HepG2 (cell line): ENCODE measurements around the gene ABHD6. TPM values are rescaled to one million over a fixed set of nuclear protein-coding genes. Genes with fewer than 3 reads are reported as not detected.
A peak's percentile ranks its signal among the peaks of the same experiment; 100 is the strongest.

Experiments used
- BCL6 ChIP-seq: IDR thresholded peaks from 2 replicates; pipeline ENCODE4 v1.6.1; 2016; ENCODE audit warnings: missing genetic modification reagents, missing compliant biosample characterization
- BHLHE40 ChIP-seq: IDR thresholded peaks from 2 replicates; pipeline ENCODE4 v1.6.1; 2011; ENCODE audit warnings: low read length, improper control_type of control experiment
- CHD2 ChIP-seq: IDR thresholded peaks from 2 replicates; pipeline ENCODE4 v1.6.1; 2011; ENCODE audit warnings: low read depth, low read length, improper control_type of control experiment
- EZH2 ChIP-seq: conservative IDR thresholded peaks from 2 replicates; pipeline ENCODE4 v1.6.1; 2012; ENCODE audit warnings: mild to moderate bottlenecking, low read depth, low read length, moderate library complexity
- HNRNPH1 ChIP-seq: fragments of 200-400 bp; formaldehyde crosslinking; optimal IDR thresholded peaks from 2 replicates; pipeline ENCODE3; 2017; ENCODE audit warnings: mild to moderate bottlenecking, low read depth, low read length
- JUN ChIP-seq: sonication (generic); formaldehyde crosslinking; IDR thresholded peaks from 2 replicates; pipeline ENCODE4 v1.4.0; 2020; ENCODE audit warnings: mild to moderate bottlenecking, missing genetic modification reagents
- MAFK ChIP-seq, 2 experiments: IDR thresholded peaks in 1 of 2; conservative IDR thresholded peaks in 1 of 2; 2 replicates each; pipeline ENCODE4 v1.6.1; 2011; ENCODE audit warnings: improper control_type of control experiment in 2 of 2, low read length in 2 of 2
- NR2F6 ChIP-seq, 2 experiments: IDR thresholded peaks; 2 replicates each; pipeline ENCODE4 v1.6.1; 2016; ENCODE audit warnings: antibody characterized with exemption in 1 of 2, mild to moderate bottlenecking in 1 of 2
- PITX1 ChIP-seq: sonication (generic); formaldehyde crosslinking; IDR thresholded peaks from 2 replicates; pipeline ENCODE4 v1.5.1; 2020; ENCODE audit warnings: mild to moderate bottlenecking, missing genetic modification reagents
- SAP130 ChIP-seq: IDR thresholded peaks from 2 replicates; pipeline ENCODE4 v1.6.1; 2016; ENCODE audit warnings: low read depth
- SOX13 ChIP-seq, 3 experiments: fragments of 450-650 bp in 1 of 3; sonication (generic) in 1 of 3; formaldehyde crosslinking in 1 of 3; IDR thresholded peaks in 2 of 3; conservative IDR thresholded peaks in 1 of 3; 2 replicates each; pipeline versions ENCODE4 v1.5.0 to v1.6.1; 2016 to 2020; ENCODE audit warnings: antibody characterized with exemption in 1 of 3, mild to moderate bottlenecking in 1 of 3, missing compliant biosample characterization in 1 of 3, missing genetic modification reagents in 1 of 3, moderate library complexity in 1 of 3
- TEAD3 ChIP-seq: optimal IDR thresholded peaks from 2 replicates; pipeline ENCODE3; 2016; ENCODE audit warnings: borderline replicate concordance
- ZEB1 ChIP-seq: IDR thresholded peaks from 2 replicates; pipeline ENCODE4 v1.6.1; 2012; ENCODE audit warnings: mild to moderate bottlenecking, low read depth, inconsistent platforms; ENCODE audit not compliant: insufficient replicate concordance
- ZFX ChIP-seq: sonication (generic); formaldehyde crosslinking; IDR thresholded peaks from 2 replicates; pipeline ENCODE4 v1.4.0; 2020; ENCODE audit warnings: mild to moderate bottlenecking, low read depth, missing genetic modification reagents, moderate library complexity
- ZNF10 ChIP-seq: sonication (generic); formaldehyde crosslinking; IDR thresholded peaks from 2 replicates; pipeline ENCODE4 v1.4.0; 2020; ENCODE audit warnings: mild to moderate bottlenecking, low read depth, missing genetic modification reagents, borderline replicate concordance
- ZNF761 ChIP-seq: sonication (generic); formaldehyde crosslinking; conservative IDR thresholded peaks from 2 replicates; pipeline ENCODE4 v1.4.0; 2020; ENCODE audit warnings: mild to moderate bottlenecking, missing genetic modification reagents
- ZNF773 ChIP-seq: sonication (generic); formaldehyde crosslinking; IDR thresholded peaks from 2 replicates; pipeline ENCODE4 v1.4.0; 2020; ENCODE audit warnings: missing genetic modification reagents, borderline replicate concordance
- polyA plus RNA-seq, 8 experiments: library from polyadenylated mRNA; depleted of rRNA in 3 of 8; stranded (reverse) in 7 of 8; unstranded in 1 of 8; fragments of >200 nt; fragmentation: Illumina TruSeq in 4 of 8; extraction: Trizol in 4 of 8; gene quantifications; 2 replicates each; pipeline versions ENCODE4 v1.2.1 to v1.2.3, GENCODE V29; 2011 to 2016; ENCODE audit warnings: low read depth in 4 of 8, missing spikeins in 1 of 8, mixed read lengths in 1 of 8; ENCODE audit not compliant: insufficient read depth in 1 of 8
- total RNA-seq, 5 experiments: library from RNA; depleted of rRNA; stranded (reverse); fragments of >200 nt; fragmentation: Illumina TruSeq; extraction: Trizol; gene quantifications; 2 replicates each; pipeline ENCODE4 v1.2.3, GENCODE V29; 2016; ENCODE audit warnings: low read depth in 1 of 5
- TF ChIP-seq, protein P1 (sequence below): IDR thresholded peaks from 2 replicates; pipeline ENCODE4 v1.6.1; 2012; ENCODE audit warnings: inconsistent platforms
- TF ChIP-seq, protein P2 (sequence below): sonication (generic); formaldehyde crosslinking; IDR thresholded peaks from 2 replicates; pipeline ENCODE4 v1.4.0; 2020; ENCODE audit warnings: missing genetic modification reagents, mild to moderate bottlenecking, borderline replicate concordance
- TF ChIP-seq, protein P3 (sequence below): sonication (generic); formaldehyde crosslinking; IDR thresholded peaks from 2 replicates; pipeline ENCODE4 v1.5.1; 2020; ENCODE audit warnings: missing genetic modification reagents, mild to moderate bottlenecking, borderline replicate concordance

Gene ABHD6
- total and polyA plus RNA-seq, 2 of the 13 experiments (the other 11 are each of a cell fraction or from before 2014, with no cell fraction given), result 9.0 to 17.2 TPM

DNA sequence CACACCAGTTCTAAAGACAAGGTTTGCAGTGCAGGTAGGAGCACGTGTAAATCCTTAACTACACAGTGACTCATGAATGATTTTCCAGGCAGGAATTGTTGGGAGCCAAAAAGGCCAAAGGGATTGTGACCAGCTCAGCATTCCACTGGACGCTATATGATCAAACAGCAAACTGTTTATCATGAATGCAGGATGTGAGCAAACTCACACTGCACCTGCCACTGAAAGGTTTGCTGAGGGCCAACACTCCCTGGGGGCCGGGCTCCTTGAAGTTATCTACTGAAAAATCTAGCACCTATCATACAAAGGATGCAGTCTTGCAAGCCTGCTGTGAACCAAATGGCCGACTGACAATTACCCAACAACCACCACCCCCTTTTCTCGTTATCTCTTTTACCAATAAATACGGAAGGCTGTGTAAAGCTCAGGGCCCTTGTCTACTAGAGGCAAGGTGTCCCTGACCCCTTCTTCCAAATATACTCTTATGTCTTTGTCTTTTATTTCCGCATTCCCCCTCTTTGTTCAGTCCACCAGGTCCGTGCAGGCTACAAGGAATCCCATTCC lies 15.3 kb upstream of the ABHD6 start (continued):
- TF ChIP-seq ZNF773 (no peak), BCL6 (CRISPR knock-in tag) (no peak; the same call in 1 of the 2 replicates), EZH2 (no peak), SOX13 (IDR thresholded peaks at IDR 0.05) (no peak; the same call in none of the 2 replicates), SOX13 (CRISPR knock-in tag; conservative IDR thresholded peaks at IDR 0.05 in 1 of 2, IDR thresholded peaks at IDR 0.05 in 1 of 2) (peak in 1 of 2 experiments; percentile 75; a peak in 2 of 4 replicates), ZEB1 (peak; percentile 58), PITX1 (CRISPR knock-in tag) (peak; percentile 41; the same call in 1 of the 2 replicates), MAFK (conservative IDR thresholded peaks at IDR 0.05 in 1 of 2, IDR thresholded peaks at IDR 0.05 in 1 of 2; ENCODE audit: low read length in 2 of 2) (peak; percentile 24 to 35; a peak in 3 of 4 replicates), ZNF10 (CRISPR knock-in tag) (no peak), ZNF761 (CRISPR knock-in tag) (no peak), CHD2 (no peak), BHLHE40 (peak; percentile 73; the same call in 1 of the 2 replicates), ZFX (no peak), HNRNPH1 (no peak), TEAD3 (peak; percentile 59), SAP130 (CRISPR knock-in tag) (peak; percentile 69), JUN (CRISPR knock-in tag) (peak; percentile 31; the same call in 1 of the 2 replicates), NR2F6 (IDR thresholded peaks at IDR 0.05) (peak; percentile 55; the same call in 1 of the 2 replicates), NR2F6 (CRISPR knock-in tag; IDR thresholded peaks at IDR 0.05) (0 out of 2 replicates have a peak, but pooled peaks have one; percentile 4)
- TF ChIP-seq, protein P1, sequence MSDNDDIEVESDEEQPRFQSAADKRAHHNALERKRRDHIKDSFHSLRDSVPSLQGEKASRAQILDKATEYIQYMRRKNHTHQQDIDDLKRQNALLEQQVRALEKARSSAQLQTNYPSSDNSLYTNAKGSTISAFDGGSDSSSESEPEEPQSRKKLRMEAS, result no peak; the same call in 1 of the 2 replicates
- TF ChIP-seq, protein P2, sequence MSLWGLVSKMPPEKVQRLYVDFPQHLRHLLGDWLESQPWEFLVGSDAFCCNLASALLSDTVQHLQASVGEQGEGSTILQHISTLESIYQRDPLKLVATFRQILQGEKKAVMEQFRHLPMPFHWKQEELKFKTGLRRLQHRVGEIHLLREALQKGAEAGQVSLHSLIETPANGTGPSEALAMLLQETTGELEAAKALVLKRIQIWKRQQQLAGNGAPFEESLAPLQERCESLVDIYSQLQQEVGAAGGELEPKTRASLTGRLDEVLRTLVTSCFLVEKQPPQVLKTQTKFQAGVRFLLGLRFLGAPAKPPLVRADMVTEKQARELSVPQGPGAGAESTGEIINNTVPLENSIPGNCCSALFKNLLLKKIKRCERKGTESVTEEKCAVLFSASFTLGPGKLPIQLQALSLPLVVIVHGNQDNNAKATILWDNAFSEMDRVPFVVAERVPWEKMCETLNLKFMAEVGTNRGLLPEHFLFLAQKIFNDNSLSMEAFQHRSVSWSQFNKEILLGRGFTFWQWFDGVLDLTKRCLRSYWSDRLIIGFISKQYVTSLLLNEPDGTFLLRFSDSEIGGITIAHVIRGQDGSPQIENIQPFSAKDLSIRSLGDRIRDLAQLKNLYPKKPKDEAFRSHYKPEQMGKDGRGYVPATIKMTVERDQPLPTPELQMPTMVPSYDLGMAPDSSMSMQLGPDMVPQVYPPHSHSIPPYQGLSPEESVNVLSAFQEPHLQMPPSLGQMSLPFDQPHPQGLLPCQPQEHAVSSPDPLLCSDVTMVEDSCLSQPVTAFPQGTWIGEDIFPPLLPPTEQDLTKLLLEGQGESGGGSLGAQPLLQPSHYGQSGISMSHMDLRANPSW (CRISPR knock-in tag), result 0 out of 2 replicates have a peak, but pooled peaks have one; percentile 32
- TF ChIP-seq, protein P3, sequence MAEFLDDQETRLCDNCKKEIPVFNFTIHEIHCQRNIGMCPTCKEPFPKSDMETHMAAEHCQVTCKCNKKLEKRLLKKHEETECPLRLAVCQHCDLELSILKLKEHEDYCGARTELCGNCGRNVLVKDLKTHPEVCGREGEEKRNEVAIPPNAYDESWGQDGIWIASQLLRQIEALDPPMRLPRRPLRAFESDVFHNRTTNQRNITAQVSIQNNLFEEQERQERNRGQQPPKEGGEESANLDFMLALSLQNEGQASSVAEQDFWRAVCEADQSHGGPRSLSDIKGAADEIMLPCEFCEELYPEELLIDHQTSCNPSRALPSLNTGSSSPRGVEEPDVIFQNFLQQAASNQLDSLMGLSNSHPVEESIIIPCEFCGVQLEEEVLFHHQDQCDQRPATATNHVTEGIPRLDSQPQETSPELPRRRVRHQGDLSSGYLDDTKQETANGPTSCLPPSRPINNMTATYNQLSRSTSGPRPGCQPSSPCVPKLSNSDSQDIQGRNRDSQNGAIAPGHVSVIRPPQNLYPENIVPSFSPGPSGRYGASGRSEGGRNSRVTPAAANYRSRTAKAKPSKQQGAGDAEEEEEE (CRISPR knock-in tag), result no peak
